GM12878 (cell line): ENCODE results near the gene CST6. TPM values are rescaled to one million over a fixed set of nuclear protein-coding genes. Genes with fewer than 3 reads are reported as not detected.

Source experiments
- BHLHE40 ChIP-seq, 2 experiments: fragments of 450-650 bp in 1 of 2; IDR thresholded peaks; 2 replicates each; pipeline ENCODE4 v1.6.1; 2011 to 2017; ENCODE audit warnings: low read depth in 2 of 2, borderline replicate concordance in 1 of 2, improper control_type of control experiment in 1 of 2, low read length in 1 of 2, mild to moderate bottlenecking in 1 of 2
- CBX5 ChIP-seq: sonication (generic); IDR thresholded peaks from 2 replicates; pipeline ENCODE4 v1.6.1; 2016; ENCODE audit warnings: low read depth, moderate library complexity, mild to moderate bottlenecking, inconsistent platforms
- FOXM1 ChIP-seq: IDR thresholded peaks from 2 replicates; pipeline ENCODE4 v1.6.1; 2012; ENCODE audit warnings: low read depth, mild to moderate bottlenecking, inconsistent platforms, low read length, moderate library complexity
- KLF5 ChIP-seq: fragments of 450-650 bp; IDR thresholded peaks from 2 replicates; pipeline ENCODE4 v1.6.1; 2014; ENCODE audit warnings: mild to moderate bottlenecking; ENCODE audit not compliant: partially characterized antibody
- MTA2 ChIP-seq: fragments of 450-650 bp; IDR thresholded peaks from 2 replicates; pipeline ENCODE4 v1.6.1; 2016; ENCODE audit warnings: low read depth, mild to moderate bottlenecking, moderate library complexity
- NFIC ChIP-seq: IDR thresholded peaks from 2 replicates; pipeline ENCODE4 v1.6.1; 2012; ENCODE audit warnings: low read depth, mild to moderate bottlenecking, inconsistent platforms, low read length, moderate library complexity
- RELA ChIP-seq: fragments of 450-650 bp; IDR thresholded peaks from 2 replicates; pipeline ENCODE4 v1.8.0; 2014; ENCODE audit warnings: borderline replicate concordance; ENCODE audit not compliant: partially characterized antibody
- SMC3 ChIP-seq: IDR thresholded peaks from 2 replicates; pipeline ENCODE4 v1.6.1; 2011; ENCODE audit warnings: low read length, improper control_type of control experiment, borderline replicate concordance
- SUPT20H ChIP-seq: IDR thresholded peaks from 2 replicates; pipeline ENCODE4 v1.6.1; 2011; ENCODE audit warnings: low read depth, mild to moderate bottlenecking, low read length, moderate library complexity, borderline replicate concordance; ENCODE audit not compliant: control insufficient read depth
- TCF7 ChIP-seq: IDR thresholded peaks from 2 replicates; pipeline ENCODE4 v1.6.1; 2014; ENCODE audit warnings: antibody characterized with exemption, borderline replicate concordance
- ZNF207 ChIP-seq: fragments of 450-650 bp; IDR thresholded peaks from 2 replicates; pipeline ENCODE4 v1.6.1; 2014; ENCODE audit warnings: antibody characterized with exemption, mild to moderate bottlenecking, borderline replicate concordance
- polyA plus RNA-seq, 11 experiments: library from polyadenylated mRNA; depleted of rRNA in 4 of 11; unstranded in 6 of 11; stranded (reverse) in 5 of 11; fragments of >200 nt; fragmentation: Nextera tagmentation in 4 of 11; fragmentation: Illumina TruSeq in 1 of 11; extraction: Ambion mirVana in 4 of 11; extraction: Trizol in 1 of 11; gene quantifications; 1 replicate in 1 of 11; 2 replicates in 10 of 11; pipeline versions ENCODE4 v1.2.1 to v1.2.3, GENCODE V29; 2011 to 2016; ENCODE audit warnings: inconsistent platforms in 2 of 11, missing spikeins in 2 of 11, low read depth in 1 of 11
- total RNA-seq, 4 experiments: library from RNA; depleted of rRNA in 3 of 4; stranded (reverse); fragments of >200 nt in 3 of 4; fragmentation: Illumina TruSeq in 1 of 4; extraction: Trizol in 1 of 4; gene quantifications; 2 replicates each; pipeline versions ENCODE4 v1.2.1 to v1.2.3, GENCODE V29; 2013 to 2021
- TF ChIP-seq, protein P1 (sequence below): fragments of 450-650 bp; IDR thresholded peaks from 2 replicates; pipeline ENCODE4 v1.6.1; 2018; ENCODE audit warnings: borderline replicate concordance, mild to moderate bottlenecking; ENCODE audit not compliant: partially characterized antibody

Gene CST6
- total and polyA plus RNA-seq, 10 of the 15 experiments (the other 5 are each of a cell fraction or from before 2014, with no cell fraction given) = not detected

DNA sequence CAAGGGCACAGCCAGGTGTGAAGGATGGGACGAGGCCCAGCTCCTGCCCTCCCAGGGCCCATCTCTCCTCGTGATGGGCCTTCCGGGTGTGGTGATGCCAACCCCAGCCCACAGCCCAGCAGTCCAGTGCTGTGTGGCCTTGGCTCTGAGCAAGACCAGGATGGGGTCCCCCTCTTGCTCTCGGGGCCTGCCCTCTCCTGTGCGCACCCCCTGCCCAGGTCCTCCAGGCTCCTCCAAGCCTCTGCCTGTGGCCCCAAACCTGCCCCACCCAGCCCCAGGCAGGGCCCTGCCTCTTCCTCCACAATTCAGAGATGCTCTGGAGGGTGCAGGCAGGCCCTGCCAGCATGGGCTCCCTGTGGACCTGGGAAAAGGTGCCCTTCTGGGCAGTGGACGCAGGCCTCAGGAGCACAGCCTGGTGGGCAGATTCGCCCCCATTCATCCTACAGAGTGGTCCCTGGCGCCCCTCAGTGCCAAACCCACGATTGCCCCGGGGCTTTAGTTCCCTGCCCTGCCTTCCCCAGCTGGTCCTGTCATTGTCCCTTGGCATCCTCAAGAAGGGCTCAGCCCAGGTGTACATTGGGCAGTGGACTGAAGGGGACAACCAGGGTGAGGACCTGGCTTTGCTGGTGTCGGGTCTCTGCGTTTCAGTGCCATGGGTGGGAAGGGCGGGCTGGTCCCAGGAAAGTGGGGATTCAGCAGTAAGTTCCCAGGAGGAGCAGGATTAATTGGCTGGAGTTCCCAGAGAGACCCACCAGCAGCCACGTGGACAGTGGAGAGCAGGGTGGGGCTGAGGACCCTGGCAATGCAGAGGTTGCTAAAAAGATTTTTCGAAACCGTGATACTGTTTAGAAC is 29.6 kb upstream of the CST6 start (continued):
- no peak for TF ChIP-seq FOXM1
- no peak for TF ChIP-seq KLF5
- no peak for TF ChIP-seq CBX5
- no peak for TF ChIP-seq SUPT20H
- TF ChIP-seq, protein P1, sequence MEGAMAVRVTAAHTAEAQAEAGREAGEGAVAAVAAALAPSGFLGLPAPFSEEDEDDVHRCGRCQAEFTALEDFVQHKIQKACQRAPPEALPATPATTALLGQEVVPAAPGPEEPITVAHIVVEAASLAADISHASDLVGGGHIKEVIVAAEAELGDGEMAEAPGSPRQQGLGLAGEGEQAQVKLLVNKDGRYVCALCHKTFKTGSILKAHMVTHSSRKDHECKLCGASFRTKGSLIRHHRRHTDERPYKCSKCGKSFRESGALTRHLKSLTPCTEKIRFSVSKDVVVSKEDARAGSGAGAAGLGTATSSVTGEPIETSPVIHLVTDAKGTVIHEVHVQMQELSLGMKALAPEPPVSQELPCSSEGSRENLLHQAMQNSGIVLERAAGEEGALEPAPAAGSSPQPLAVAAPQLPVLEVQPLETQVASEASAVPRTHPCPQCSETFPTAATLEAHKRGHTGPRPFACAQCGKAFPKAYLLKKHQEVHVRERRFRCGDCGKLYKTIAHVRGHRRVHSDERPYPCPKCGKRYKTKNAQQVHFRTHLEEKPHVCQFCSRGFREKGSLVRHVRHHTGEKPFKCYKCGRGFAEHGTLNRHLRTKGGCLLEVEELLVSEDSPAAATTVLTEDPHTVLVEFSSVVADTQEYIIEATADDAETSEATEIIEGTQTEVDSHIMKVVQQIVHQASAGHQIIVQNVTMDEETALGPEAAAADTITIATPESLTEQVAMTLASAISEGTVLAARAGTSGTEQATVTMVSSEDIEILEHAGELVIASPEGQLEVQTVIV = no peak
- no peak for TF ChIP-seq MTA2
- TF ChIP-seq ZNF207 = no peak
- TF ChIP-seq SMC3 = no peak
- no peak for TF ChIP-seq TCF7
- TF ChIP-seq RELA = no peak
- TF ChIP-seq NFIC = no peak
- no peak for TF ChIP-seq BHLHE40 (IDR thresholded peaks at IDR 0.05; ENCODE audit: borderline replicate concordance in 1 of 2, low read depth in 2 of 2, low read length in 1 of 2)
